Measurements from ENCODE around the gene CRTAC1. TPM values are rescaled to one million over a fixed set of nuclear protein-coding genes. Genes with fewer than 3 reads are reported as not detected.

The CRTAC1 gene
- total RNA-seq, 1 experiment from 2014 or later, result 0.20 TPM

DNA sequence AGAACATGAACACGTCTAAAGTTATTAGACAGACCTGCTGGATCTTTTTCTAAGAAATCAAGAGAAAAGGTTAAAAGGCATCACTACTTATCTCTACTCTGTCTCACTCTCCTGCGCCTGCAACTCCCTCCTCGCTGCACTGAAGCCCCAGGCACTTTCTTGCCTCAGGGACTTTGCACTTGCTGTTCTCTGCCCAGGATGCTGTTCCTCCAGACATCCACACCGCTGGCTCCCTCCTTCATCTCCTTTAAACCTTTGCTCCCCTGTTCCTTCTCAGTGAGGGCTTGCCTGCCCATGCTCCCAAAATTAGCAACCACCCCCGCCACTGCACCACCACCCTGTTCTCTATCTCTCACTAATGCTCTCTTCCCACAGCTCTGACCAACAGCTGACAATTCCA lies 93.4 kb downstream of the CRTAC1 start (continued):
- TF ChIP-seq YY1 (IDR thresholded peaks at IDR 0.05; ENCODE audit: extremely low read depth, insufficient replicate concordance, low read depth, low read length) (no peak), FOSL1 (IDR thresholded peaks at IDR 0.05; ENCODE audit: low read depth) (no peak), TCF7L2 (IDR thresholded peaks at IDR 0.05; ENCODE audit: borderline replicate concordance, extremely low read depth, insufficient read depth, insufficient read length) (no peak), CBX3 (IDR thresholded peaks at IDR 0.05; ENCODE audit: low read depth) (no peak)
- TF ChIP-seq, protein P1, sequence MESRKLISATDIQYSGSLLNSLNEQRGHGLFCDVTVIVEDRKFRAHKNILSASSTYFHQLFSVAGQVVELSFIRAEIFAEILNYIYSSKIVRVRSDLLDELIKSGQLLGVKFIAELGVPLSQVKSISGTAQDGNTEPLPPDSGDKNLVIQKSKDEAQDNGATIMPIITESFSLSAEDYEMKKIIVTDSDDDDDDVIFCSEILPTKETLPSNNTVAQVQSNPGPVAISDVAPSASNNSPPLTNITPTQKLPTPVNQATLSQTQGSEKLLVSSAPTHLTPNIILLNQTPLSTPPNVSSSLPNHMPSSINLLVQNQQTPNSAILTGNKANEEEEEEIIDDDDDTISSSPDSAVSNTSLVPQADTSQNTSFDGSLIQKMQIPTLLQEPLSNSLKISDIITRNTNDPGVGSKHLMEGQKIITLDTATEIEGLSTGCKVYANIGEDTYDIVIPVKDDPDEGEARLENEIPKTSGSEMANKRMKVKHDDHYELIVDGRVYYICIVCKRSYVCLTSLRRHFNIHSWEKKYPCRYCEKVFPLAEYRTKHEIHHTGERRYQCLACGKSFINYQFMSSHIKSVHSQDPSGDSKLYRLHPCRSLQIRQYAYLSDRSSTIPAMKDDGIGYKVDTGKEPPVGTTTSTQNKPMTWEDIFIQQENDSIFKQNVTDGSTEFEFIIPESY (IDR thresholded peaks at IDR 0.05; ENCODE audit: extremely low read depth, insufficient replicate concordance, low read length), result no peak

DNA sequence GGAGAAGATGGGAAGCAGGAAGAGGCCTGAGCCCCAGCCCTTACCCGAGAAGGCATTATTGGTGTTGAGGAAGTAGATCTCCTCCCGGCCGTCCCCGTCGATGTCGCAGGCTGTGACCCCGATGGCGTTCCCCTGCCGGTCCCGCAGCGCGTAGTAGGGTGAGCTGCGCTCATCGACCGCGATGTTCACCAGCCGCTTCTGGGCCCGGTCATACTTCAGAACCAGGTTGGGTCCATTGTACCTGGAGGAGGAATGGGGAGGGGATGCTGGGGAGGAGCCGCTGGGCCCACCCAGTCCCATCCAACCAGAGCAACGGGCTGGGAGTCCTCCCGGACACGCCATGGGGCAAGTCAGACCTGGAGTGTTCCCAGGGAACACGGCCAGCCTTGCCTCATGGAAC lies 94.3 kb downstream of the CRTAC1 start:
- Histone ChIP-seq H4K20me1 (ENCODE audit: insufficient read depth) (no peaks in the 10 kb centered on the region), H3K79me2 (ENCODE audit: insufficient read depth, low read length) (no peaks in the 10 kb centered on the region), H3K9me3 (ENCODE audit: control insufficient read depth in 1 of 2, insufficient read depth in 1 of 2, low read depth in 1 of 2, low read length in 2 of 2) (no peaks in the 10 kb centered on the region), H3K36me3 (ENCODE audit: control insufficient read depth in 1 of 2, insufficient read depth in 2 of 2, low read length in 2 of 2) (no peaks in the 10 kb centered on the region), H3K9me2 (ENCODE audit: insufficient read depth) (no peaks in the 10 kb centered on the region), H3K9ac (ENCODE audit: low read length) (no peak overlapping the region), H3K27ac (ENCODE audit: low read depth, low read length) (no peak overlapping the region), H3K27me3 (ENCODE audit: insufficient read depth, low read length) (peaks cover 18% of the 10 kb centered on the region; the same call in 1 of the 2 replicates), H3K4me2 (ENCODE audit: low read length) (no peak overlapping the region), H3K4me1 (ENCODE audit: control insufficient read depth in 1 of 2, insufficient read depth in 2 of 2, low read length in 2 of 2) (no peaks in the 10 kb centered on the region), H3K4me3 (replicated peaks in 1 of 2; ENCODE audit: low read depth in 1 of 2, low read length in 2 of 2) (no peak overlapping the region), H2AFZ (ENCODE audit: low read depth, low read length, poor library complexity, severe bottlenecking) (no peak overlapping the region)
- no TSS peak for BruUV-seq (replicated peaks)
- ChIA-PET RAD21 (ENCODE audit: low non-redundant PET in 1 of 2, low total read pairs in 2 of 2, uncharacterized antibody in 2 of 2, unreplicated experiment in 2 of 2) (no interaction called here), CTCF (no interaction called here), POLR2A (no interaction called here)
- intact Hi-C loops (cut with micrococcal nuclease), result no loop called here
- ATAC-seq (no peak), DNase-seq (ENCODE audit: low read depth, low spot score) (no peak)
- TF ChIP-seq CBX3 (IDR thresholded peaks at IDR 0.05; ENCODE audit: low read depth) (no peak), ZNF274 (IDR thresholded peaks at IDR 0.05; ENCODE audit: low read depth, low read length) (no peak), SP1 (IDR thresholded peaks at IDR 0.05; ENCODE audit: low read depth) (no peak), EZH2phosphoT487 (IDR thresholded peaks at IDR 0.05; ENCODE audit: borderline replicate concordance) (no peak), CEBPB (IDR thresholded peaks at IDR 0.05; ENCODE audit: low read depth) (no peak), SIN3A (IDR thresholded peaks at IDR 0.05; ENCODE audit: low read depth) (no peak), POLR2A (IDR thresholded peaks at IDR 0.05; ENCODE audit: borderline replicate concordance, extremely low read depth, insufficient read depth, insufficient read length) (no peak), TCF7L2 (IDR thresholded peaks at IDR 0.05; ENCODE audit: borderline replicate concordance, extremely low read depth, insufficient read depth, insufficient read length) (no peak), ELF1 (IDR thresholded peaks at IDR 0.05; ENCODE audit: borderline replicate concordance, low read depth) (no peak), FOSL1 (IDR thresholded peaks at IDR 0.05; ENCODE audit: low read depth) (no peak), RAD21 (IDR thresholded peaks at IDR 0.05; ENCODE audit: low read depth) (no peak), POLR2AphosphoS5 (IDR thresholded peaks at IDR 0.05; ENCODE audit: low read depth, low read length) (no peak)
- TF ChIP-seq, protein P2, sequence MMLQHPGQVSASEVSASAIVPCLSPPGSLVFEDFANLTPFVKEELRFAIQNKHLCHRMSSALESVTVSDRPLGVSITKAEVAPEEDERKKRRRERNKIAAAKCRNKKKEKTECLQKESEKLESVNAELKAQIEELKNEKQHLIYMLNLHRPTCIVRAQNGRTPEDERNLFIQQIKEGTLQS (IDR thresholded peaks at IDR 0.05), result no peak
- TF ChIP-seq, protein P3, sequence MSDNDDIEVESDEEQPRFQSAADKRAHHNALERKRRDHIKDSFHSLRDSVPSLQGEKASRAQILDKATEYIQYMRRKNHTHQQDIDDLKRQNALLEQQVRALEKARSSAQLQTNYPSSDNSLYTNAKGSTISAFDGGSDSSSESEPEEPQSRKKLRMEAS (IDR thresholded peaks at IDR 0.05), result no peak
- TF ChIP-seq, protein P4, sequence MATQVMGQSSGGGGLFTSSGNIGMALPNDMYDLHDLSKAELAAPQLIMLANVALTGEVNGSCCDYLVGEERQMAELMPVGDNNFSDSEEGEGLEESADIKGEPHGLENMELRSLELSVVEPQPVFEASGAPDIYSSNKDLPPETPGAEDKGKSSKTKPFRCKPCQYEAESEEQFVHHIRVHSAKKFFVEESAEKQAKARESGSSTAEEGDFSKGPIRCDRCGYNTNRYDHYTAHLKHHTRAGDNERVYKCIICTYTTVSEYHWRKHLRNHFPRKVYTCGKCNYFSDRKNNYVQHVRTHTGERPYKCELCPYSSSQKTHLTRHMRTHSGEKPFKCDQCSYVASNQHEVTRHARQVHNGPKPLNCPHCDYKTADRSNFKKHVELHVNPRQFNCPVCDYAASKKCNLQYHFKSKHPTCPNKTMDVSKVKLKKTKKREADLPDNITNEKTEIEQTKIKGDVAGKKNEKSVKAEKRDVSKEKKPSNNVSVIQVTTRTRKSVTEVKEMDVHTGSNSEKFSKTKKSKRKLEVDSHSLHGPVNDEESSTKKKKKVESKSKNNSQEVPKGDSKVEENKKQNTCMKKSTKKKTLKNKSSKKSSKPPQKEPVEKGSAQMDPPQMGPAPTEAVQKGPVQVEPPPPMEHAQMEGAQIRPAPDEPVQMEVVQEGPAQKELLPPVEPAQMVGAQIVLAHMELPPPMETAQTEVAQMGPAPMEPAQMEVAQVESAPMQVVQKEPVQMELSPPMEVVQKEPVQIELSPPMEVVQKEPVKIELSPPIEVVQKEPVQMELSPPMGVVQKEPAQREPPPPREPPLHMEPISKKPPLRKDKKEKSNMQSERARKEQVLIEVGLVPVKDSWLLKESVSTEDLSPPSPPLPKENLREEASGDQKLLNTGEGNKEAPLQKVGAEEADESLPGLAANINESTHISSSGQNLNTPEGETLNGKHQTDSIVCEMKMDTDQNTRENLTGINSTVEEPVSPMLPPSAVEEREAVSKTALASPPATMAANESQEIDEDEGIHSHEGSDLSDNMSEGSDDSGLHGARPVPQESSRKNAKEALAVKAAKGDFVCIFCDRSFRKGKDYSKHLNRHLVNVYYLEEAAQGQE (IDR thresholded peaks at IDR 0.05; ENCODE audit: low read depth), result no peak
- TF ChIP-seq, protein P5, sequence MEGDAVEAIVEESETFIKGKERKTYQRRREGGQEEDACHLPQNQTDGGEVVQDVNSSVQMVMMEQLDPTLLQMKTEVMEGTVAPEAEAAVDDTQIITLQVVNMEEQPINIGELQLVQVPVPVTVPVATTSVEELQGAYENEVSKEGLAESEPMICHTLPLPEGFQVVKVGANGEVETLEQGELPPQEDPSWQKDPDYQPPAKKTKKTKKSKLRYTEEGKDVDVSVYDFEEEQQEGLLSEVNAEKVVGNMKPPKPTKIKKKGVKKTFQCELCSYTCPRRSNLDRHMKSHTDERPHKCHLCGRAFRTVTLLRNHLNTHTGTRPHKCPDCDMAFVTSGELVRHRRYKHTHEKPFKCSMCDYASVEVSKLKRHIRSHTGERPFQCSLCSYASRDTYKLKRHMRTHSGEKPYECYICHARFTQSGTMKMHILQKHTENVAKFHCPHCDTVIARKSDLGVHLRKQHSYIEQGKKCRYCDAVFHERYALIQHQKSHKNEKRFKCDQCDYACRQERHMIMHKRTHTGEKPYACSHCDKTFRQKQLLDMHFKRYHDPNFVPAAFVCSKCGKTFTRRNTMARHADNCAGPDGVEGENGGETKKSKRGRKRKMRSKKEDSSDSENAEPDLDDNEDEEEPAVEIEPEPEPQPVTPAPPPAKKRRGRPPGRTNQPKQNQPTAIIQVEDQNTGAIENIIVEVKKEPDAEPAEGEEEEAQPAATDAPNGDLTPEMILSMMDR (IDR thresholded peaks at IDR 0.05 in 2 of 3, conservative IDR thresholded peaks at IDR 0.05 in 1 of 3; ENCODE audit: borderline replicate concordance in 1 of 3, insufficient read depth in 1 of 3, low read depth in 2 of 3, low read length in 2 of 3), result no peak

Data from HCT116 (cell line).